Tongue (tissue), 2 donors: ENCODE results near the gene ATP13A5. TPM values are rescaled to one million over a fixed set of nuclear protein-coding genes. Genes with fewer than 3 reads are reported as not detected.

Experiments used
- DNase-seq: peaks from one replicate; pipeline ENCODE4 v3.0.0-alpha.2; 2015
- total RNA-seq: library from RNA; depleted of rRNA; stranded (reverse); fragments of >200 nt; gene quantifications from one replicate; pipeline ENCODE4 v1.2.3, GENCODE V29; 2014

The ATP13A5 gene, protein sequence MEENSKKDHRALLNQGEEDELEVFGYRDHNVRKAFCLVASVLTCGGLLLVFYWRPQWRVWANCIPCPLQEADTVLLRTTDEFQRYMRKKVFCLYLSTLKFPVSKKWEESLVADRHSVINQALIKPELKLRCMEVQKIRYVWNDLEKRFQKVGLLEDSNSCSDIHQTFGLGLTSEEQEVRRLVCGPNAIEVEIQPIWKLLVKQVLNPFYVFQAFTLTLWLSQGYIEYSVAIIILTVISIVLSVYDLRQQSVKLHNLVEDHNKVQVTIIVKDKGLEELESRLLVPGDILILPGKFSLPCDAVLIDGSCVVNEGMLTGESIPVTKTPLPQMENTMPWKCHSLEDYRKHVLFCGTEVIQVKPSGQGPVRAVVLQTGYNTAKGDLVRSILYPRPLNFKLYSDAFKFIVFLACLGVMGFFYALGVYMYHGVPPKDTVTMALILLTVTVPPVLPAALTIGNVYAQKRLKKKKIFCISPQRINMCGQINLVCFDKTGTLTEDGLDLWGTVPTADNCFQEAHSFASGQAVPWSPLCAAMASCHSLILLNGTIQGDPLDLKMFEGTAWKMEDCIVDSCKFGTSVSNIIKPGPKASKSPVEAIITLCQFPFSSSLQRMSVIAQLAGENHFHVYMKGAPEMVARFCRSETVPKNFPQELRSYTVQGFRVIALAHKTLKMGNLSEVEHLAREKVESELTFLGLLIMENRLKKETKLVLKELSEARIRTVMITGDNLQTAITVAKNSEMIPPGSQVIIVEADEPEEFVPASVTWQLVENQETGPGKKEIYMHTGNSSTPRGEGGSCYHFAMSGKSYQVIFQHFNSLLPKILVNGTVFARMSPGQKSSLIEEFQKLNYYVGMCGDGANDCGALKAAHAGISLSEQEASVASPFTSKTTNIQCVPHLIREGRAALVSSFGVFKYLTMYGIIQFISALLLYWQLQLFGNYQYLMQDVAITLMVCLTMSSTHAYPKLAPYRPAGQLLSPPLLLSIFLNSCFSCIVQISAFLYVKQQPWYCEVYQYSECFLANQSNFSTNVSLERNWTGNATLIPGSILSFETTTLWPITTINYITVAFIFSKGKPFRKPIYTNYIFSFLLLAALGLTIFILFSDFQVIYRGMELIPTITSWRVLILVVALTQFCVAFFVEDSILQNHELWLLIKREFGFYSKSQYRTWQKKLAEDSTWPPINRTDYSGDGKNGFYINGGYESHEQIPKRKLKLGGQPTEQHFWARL
- total RNA-seq = 0.31 TPM

GRCh38 chr3:193378706-193379105, at the start of gene ATP13A5:
Gene ATP13A5, minus strand, starts transcription at chr3:193378753. Its CDS starts 28 bp downstream, at chr3:193378725.
- no peak for DNase-seq

DNA sequence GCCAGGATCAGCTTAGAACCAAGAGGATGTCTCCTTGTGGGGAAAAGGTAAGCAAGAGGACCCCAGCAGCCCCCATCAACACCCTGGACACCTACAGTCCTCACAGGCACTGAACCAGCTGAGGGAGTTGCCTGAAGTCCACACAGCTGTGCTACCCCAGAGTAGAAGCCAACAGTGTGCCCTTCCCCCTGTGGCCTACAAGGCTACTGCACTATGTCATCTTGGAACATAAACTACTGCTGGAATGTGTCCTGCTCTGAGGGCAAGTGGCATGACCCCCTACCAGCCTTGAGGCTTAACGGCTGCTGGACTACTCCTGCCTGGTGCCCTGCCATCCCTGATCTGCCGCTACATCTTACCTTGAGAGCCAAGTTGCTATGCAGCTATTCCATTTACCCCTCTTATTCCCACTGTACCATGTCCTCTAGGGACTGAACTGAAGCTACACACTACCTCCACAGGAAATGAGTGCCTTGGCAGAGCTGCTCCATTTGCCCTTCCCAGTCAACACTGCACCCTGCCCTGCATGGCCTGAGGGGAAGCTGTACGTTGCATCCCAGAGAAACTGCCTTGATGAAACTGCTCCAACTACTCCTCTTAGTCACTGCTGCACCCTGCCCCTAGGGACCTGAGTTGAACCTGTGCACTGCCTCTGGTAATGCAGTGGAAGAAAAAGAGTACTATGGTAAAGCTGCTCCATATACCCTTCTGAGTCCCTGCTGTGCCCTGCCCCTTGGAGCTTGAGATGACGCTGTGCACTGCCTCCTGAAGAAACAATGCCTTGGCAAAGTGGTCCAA, 40.2 kb upstream of the ATP13A5 start:
- no peak for DNase-seq

DNA sequence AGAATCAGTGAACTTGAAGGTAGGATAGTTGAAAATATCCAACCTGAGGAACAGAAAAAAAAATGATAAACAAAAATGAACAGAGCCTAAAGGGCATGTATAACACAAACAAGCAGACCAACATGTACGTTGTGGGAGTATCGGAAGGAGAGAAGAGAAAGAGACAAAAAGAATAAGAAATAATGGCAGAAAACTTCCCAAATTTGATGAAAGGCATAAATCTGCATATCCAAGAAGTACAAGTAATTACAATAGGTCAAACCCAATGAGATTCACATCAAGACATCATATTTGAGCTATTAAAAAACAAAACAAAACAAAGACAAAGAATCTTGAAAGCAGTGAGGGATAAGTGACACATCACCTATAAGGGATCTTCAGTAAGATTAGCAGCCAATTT, 38.1 kb upstream of the ATP13A5 start:
- no peak for DNase-seq

- DNase-seq = no peak
Measured at GRCh38 chr3:193407688-193408087, 29.1 kb upstream of the ATP13A5 start.

DNA sequence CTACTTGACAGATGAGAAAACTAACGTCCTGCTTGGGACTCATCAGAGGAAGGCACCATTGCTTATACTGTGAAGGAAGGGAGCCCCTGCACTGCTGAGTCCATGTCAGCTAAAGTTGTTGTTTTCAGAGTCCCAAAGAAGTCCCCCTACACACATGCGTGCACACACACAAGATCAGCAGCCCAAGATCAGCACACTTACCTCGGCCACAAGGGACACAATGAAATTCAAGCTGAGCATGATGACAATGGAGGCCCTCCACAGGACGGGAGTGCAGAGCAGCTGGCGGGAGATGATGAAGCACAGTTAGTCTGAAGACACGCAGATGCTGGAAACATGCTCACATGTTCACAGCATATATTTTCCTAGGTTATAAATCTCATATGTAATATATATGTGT, 28.6 kb upstream of the ATP13A5 start:
- DNase-seq = peak; percentile 7

DNA sequence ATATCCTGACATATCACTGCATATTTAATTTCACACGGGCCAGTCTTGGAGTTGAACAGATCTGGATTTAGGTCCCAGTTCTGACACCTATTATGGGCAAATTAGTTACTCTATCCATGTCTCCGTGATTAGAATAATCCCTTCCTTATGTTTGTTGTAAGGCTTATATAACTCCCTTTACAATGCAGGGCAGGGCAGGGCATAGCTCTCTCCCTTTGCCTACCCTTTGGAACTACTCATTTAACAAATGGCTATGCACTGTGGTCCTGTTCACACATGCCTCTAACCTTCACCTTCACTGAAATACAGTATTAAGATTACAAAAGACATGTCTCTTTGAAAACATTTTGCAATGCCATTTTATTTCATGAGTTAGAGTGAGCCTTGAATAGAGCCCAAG, 24.8 kb upstream of the ATP13A5 start:
- DNase-seq = no peak

DNA sequence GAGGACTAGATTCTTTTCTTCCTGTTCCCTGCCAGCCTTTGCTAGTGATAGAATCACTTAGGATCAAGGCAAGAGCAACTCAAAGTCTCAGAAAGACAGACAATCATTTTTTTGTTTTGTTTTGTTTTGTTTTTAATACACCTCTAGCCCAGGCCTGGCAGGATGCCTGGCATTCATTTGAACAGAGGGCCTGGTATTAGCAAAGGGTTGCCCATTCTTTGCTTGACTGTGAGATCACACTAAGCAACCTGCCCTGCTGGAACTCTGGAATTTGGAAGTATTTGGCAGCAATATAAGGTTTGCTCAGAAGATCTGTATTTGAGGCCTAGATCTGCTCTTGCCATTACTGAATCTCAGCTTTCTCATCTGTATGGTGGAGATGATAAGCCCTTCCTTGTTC, 21.8 kb upstream of the ATP13A5 start:
- no peak for DNase-seq

DNA sequence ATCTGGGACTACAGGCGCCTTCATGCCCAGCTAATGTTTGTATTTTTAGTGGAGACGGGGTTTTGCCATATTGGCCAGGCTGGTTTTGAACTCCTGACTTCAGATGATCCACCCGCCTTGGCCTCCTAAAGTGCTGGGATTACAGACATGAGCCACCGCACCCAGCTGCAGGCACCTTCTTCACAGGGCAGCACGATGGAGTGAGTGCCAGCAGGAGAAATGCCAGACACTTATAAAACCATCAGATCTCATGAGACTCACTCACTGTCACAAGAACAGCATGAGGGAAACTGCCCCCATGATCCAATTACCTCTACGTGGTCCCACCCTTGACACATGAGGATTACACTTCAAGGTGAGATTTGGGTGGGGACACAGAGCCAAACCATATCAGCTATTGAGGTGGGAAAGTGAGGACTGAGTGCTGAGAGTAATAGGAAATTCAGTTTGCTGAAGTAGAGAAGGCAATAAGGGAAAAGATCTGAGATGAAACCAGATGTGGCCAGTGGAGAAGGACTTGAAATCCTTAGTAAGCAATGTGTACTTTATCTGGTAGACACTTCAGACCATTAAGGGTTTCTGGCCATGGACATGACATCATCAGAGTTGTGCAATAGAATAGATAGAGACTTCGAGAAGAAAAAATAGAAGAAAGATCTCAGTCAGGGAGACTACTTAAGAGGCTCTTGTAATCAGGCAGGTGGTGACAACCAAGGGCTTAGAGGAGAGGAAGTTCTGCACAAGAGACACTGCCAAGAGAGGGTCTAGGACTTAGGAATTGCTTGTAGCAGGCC, 18.1 kb upstream of the ATP13A5 start:
- no peak for DNase-seq

- DNase-seq = peak; percentile 24
Measured at GRCh38 chr3:193391902-193392301, 13.3 kb upstream of the ATP13A5 start.

GRCh38 chr3:193389335-193389734, 10.8 kb upstream of the ATP13A5 start:
- DNase-seq = no peak

GRCh38 chr3:193388361-193388760, 9.8 kb upstream of the ATP13A5 start:
- DNase-seq = no peak

DNA sequence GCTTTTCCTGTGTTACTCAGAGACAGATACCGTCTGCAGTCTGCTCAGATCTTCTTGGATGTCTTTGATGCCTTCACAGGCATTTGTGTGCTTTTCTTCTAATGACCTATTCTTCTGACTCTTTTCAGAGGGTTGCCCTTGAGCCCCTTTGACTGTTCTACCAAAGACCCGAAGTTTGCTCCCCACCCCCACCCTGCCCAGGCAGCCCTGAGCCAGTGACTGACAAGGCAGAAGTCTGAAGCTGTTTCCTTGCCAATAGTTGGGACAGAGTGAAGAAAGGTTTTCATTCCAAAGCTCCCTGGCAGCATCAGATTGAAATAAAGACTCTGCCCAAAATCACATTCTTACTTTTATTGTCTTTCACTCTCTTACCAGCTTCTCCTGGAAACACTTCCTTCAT, 9.0 kb upstream of the ATP13A5 start:
- DNase-seq = no peak

DNA sequence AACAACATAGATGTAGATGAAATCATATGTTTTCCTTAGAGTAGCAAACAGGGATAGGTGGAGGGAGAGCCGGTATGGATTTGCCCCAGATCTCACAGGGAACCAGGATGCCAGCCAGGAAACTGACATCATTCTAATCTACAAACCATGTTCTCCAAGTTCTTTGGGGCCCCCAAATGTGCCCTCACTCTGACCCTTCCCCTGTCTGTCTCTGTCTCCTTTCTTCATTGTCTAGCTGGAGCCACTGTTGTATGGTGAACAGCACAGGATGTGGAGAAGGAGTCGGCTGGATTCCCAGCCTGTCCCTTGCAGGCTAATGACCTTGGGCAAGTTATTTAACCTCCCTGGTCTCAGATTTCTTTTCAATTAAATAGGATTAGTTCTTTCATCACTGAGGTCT, 962 bp downstream of the ATP13A5 start:
- DNase-seq = no peak

DNA sequence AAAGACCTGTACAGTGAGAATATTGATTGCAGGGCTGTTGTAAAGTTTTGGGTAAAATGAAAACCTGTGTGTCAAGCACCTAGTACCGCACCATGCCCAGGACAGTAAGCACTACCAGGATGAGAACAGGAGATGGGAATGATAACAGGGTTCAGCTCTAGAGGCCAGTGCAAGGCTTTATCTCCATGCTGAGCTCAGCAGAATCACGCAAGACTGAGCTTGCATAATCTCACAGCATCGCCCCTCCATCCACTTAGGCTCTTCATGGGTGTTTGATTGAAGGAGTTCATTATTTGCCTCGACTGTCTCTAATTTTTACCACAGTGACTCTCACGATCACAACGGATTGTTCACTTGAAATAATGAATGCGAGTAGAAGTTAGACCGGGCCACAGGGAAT, 2.9 kb downstream of the ATP13A5 start:
- no peak for DNase-seq

GRCh38 chr3:193372783-193373182, 5.8 kb downstream of the ATP13A5 start:
- DNase-seq = no peak

DNA sequence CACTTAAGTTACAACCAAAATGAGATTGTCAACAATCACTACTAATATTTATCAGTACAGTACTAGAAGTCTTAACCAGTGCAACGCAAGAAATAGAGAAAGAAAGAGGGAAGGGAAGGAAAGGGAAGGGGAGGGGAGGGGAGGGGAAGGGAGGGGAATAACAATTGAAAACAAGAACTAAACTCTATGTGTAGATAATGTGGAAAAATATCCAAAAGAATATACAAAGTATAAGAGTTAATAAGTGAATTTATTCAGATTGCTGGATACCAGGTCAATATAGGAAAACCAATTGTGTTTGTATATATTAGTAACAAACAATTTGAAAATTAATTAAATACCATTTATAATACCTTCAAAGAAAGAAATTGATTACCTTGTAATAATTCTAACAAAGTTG, 10.7 kb downstream of the ATP13A5 start:
- no peak for DNase-seq

- DNase-seq = no peak
Measured at GRCh38 chr3:193357291-193357690, 21.3 kb downstream of the ATP13A5 start.

GRCh38 chr3:193354423-193354822, 24.1 kb downstream of the ATP13A5 start:
- DNase-seq = no peak

DNA sequence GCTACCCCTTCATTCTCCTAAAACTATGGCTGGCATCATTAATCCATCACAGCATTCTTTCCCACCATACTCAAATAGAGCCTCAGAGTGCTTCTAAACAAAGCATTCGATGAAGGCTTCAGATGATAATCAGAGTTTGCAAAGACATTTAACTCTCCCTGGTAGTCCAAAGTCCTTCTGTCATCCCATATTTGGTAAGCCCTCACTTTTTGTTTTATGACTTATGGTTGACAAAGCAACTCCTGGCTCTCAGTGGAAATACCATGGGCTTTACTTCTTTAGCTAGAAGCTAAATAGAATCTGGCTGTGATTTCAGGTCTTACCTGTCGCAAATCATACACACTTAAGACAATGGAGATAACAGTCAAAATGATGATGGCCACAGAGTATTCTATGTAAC, 27.8 kb downstream of the ATP13A5 start:
- no peak for DNase-seq

- DNase-seq = no peak
Measured at GRCh38 chr3:193348686-193349085, 29.9 kb downstream of the ATP13A5 start.
